GM12878 (cell line): ENCODE measurements around the gene CDC16. TPM values are rescaled to one million over a fixed set of nuclear protein-coding genes. Genes with fewer than 3 reads are reported as not detected.

Experiments used
- ATAC-seq: fragments of 200-7000 bp; cut with Tn5 transposase; 3 replicates; pipeline ENCODE4 v1.9.1; 2020; ENCODE audit warnings: mild to moderate bottlenecking, moderate library complexity
- BruUV-seq: library from RNA; stranded (reverse); fragments of 400-500 nt; replicated peaks from 2 replicates; lab custom pipeline; 2021; lab: Mats Ljungman, UMichigan
- CTCF ChIA-PET: fragments of 300-600 bp; sonication (Branson Sonifier 250); formaldehyde crosslinking; extraction: SDS; loops from one replicate; lab custom pipeline; 2021; ENCODE audit warnings: inconsistent platforms; lab: Yijun Ruan, JAX
- POLR2A ChIA-PET: fragments of 350-600 bp; formaldehyde crosslinking; extraction: SDS; loops from one replicate; lab custom pipeline; 2021; ENCODE audit warnings: inconsistent platforms; lab: Charles Lee
- RAD21 ChIA-PET: fragments of 300-600 bp; sonication (Branson Sonifier 250); formaldehyde crosslinking; loops from one replicate; lab custom pipeline; 2023; ENCODE audit warnings: antibody characterized with exemption; ENCODE audit not compliant: unreplicated experiment; lab: Charles Lee
- SMC1A ChIA-PET: fragments of 300-600 bp; sonication (Branson Sonifier 250); formaldehyde crosslinking; loops from one replicate; lab custom pipeline; 2023; ENCODE audit not compliant: unreplicated experiment, uncharacterized antibody; lab: Charles Lee
- DNase-seq: peaks from one replicate; pipeline ENCODE4 v3.0.0-alpha.2; 2011; ENCODE audit warnings: low read depth, low spot score
- FAIRE-seq: peaks from 3 replicates; lab custom pipeline; 2011; peaks lifted over from hg19 to GRCh38; lab: Jason Lieb, UNC
- H2AFZ ChIP-seq: 2 replicates; pipeline ENCODE4 v1.6.0; 2011; ENCODE audit warnings: low read depth, low read length, control low read depth; ENCODE audit not compliant: control insufficient read depth
- H3K27ac ChIP-seq: 2 replicates; pipeline ENCODE4 v1.5.1; 2011; ENCODE audit warnings: control low read depth; ENCODE audit not compliant: control insufficient read depth, insufficient read depth
- H3K27me3 ChIP-seq, 2 experiments: replicated peaks in 1 of 2; 2 replicates each; pipeline versions ENCODE4 v1.6.0 to v1.6.1; 2011; ENCODE audit warnings: low read length in 1 of 2; ENCODE audit not compliant: control insufficient read depth in 2 of 2, insufficient read depth in 2 of 2
- H3K36me3 ChIP-seq, 2 experiments: 2 replicates each; pipeline ENCODE4 v1.5.1; 2011; ENCODE audit warnings: low read length in 1 of 2; ENCODE audit not compliant: control insufficient read depth in 2 of 2, insufficient read depth in 2 of 2
- H3K4me1 ChIP-seq: 2 replicates; pipeline ENCODE4 v1.6.1; 2011; ENCODE audit warnings: mild to moderate bottlenecking, low read length, moderate library complexity, mixed read lengths; ENCODE audit not compliant: control insufficient read depth, insufficient read depth
- H3K4me2 ChIP-seq: 2 replicates; pipeline ENCODE4 v1.6.0; 2011; ENCODE audit warnings: control low read depth; ENCODE audit not compliant: control insufficient read depth, insufficient read depth
- H3K4me3 ChIP-seq: fragments of 200-600 bp; sonication (generic); 2 replicates; pipeline ENCODE4 v1.5.1; 2016
- H3K79me2 ChIP-seq: 2 replicates; pipeline ENCODE4 v1.6.0; 2011; ENCODE audit warnings: low read length; ENCODE audit not compliant: control insufficient read depth, insufficient read depth
- H3K9ac ChIP-seq: 2 replicates; pipeline ENCODE4 v1.8.0; 2011; ENCODE audit warnings: low read length, control low read depth, mixed read lengths; ENCODE audit not compliant: control insufficient read depth, insufficient read depth
- H3K9me3 ChIP-seq: replicated peaks from 3 replicates; pipeline ENCODE4 v1.5.1; 2011; ENCODE audit warnings: mild to moderate bottlenecking, low read length; ENCODE audit not compliant: control insufficient read depth, insufficient read depth
- H4K20me1 ChIP-seq: 2 replicates; pipeline ENCODE4 v1.6.0; 2011; ENCODE audit not compliant: control insufficient read depth, insufficient read depth
- ATF7 ChIP-seq: fragments of 450-650 bp; IDR thresholded peaks from 2 replicates; pipeline ENCODE4 v1.6.1; 2016; ENCODE audit warnings: low read depth, mild to moderate bottlenecking
- BHLHE40 ChIP-seq, 2 experiments: fragments of 450-650 bp in 1 of 2; IDR thresholded peaks; 2 replicates each; pipeline ENCODE4 v1.6.1; 2011 to 2017; ENCODE audit warnings: low read depth in 2 of 2, borderline replicate concordance in 1 of 2, improper control_type of control experiment in 1 of 2, low read length in 1 of 2, mild to moderate bottlenecking in 1 of 2
- CBX3 ChIP-seq: fragments of 200-600 bp; sonication (generic); IDR thresholded peaks from 2 replicates; pipeline ENCODE4 v1.6.1; 2016; ENCODE audit warnings: low read depth, borderline replicate concordance
- E2F4 ChIP-seq: IDR thresholded peaks from 2 replicates; pipeline ENCODE4 v1.6.1; 2012; ENCODE audit warnings: low read depth, low read length, improper control_type of control experiment
- GABPA ChIP-seq: IDR thresholded peaks from 2 replicates; pipeline ENCODE4 v1.6.1; 2014; ENCODE audit warnings: antibody characterized with exemption, low read depth, mild to moderate bottlenecking, inconsistent platforms
- GATAD2B ChIP-seq: fragments of 450-650 bp; conservative IDR thresholded peaks from 2 replicates; pipeline ENCODE4 v1.6.1; 2017; ENCODE audit warnings: low read depth, mild to moderate bottlenecking, moderate library complexity
- IRF5 ChIP-seq: fragments of 450-650 bp; IDR thresholded peaks from 2 replicates; pipeline ENCODE4 v1.6.1; 2017; ENCODE audit warnings: borderline replicate concordance
- NFXL1 ChIP-seq: fragments of 450-650 bp; IDR thresholded peaks from 2 replicates; pipeline ENCODE4 v1.6.1; 2017; ENCODE audit warnings: antibody characterized with exemption, mild to moderate bottlenecking, borderline replicate concordance
- POLR2AphosphoS2 ChIP-seq: IDR thresholded peaks from 2 replicates; pipeline ENCODE4 v1.6.1; 2011; ENCODE audit warnings: low read depth, mild to moderate bottlenecking, low read length, improper control_type of control experiment, moderate library complexity
- RAD21 ChIP-seq: IDR thresholded peaks from 2 replicates; pipeline ENCODE4 v1.6.1; 2011; ENCODE audit warnings: mild to moderate bottlenecking, low read depth, low read length, moderate library complexity; ENCODE audit not compliant: insufficient read depth
- YY1 ChIP-seq: IDR thresholded peaks from 2 replicates; pipeline ENCODE4 v1.6.1; 2011; ENCODE audit warnings: low read depth, mild to moderate bottlenecking, low read length
- WGBS: methylation state at CpG from one replicate; pipeline ENCODE4 v1.1.6; 2016; ENCODE audit warnings: low lambda C conversion rate; ENCODE audit not compliant: insufficient replicate concordance, insufficient coverage; ENCODE audit errors: missing lambda C conversion rate; 5-methylcytosine and 5-hydroxymethylcytosine counted together
- in situ Hi-C: fragments of 300-500 bp; cut with MboI; formaldehyde crosslinking; loops from 9 replicates; pipeline ENCODE4 v1.14.3; 2018; ENCODE audit warnings: mixed read lengths
- intact Hi-C: fragments of 100-400 bp; cut with micrococcal nuclease; formaldehyde crosslinking; loops from one replicate; pipeline ENCODE4 v1.14.2; 2022; ENCODE audit not compliant: unreplicated experiment
- polyA plus RNA-seq, 11 experiments: library from polyadenylated mRNA; depleted of rRNA in 4 of 11; unstranded in 6 of 11; stranded (reverse) in 5 of 11; fragments of >200 nt; fragmentation: Nextera tagmentation in 4 of 11; fragmentation: Illumina TruSeq in 1 of 11; extraction: Ambion mirVana in 4 of 11; extraction: Trizol in 1 of 11; gene quantifications; 1 replicate in 1 of 11; 2 replicates in 10 of 11; pipeline versions ENCODE4 v1.2.1 to v1.2.3, GENCODE V29; 2011 to 2016; ENCODE audit warnings: inconsistent platforms in 2 of 11, missing spikeins in 2 of 11, low read depth in 1 of 11
- total RNA-seq, 4 experiments: library from RNA; depleted of rRNA in 3 of 4; stranded (reverse); fragments of >200 nt in 3 of 4; fragmentation: Illumina TruSeq in 1 of 4; extraction: Trizol in 1 of 4; gene quantifications; 2 replicates each; pipeline versions ENCODE4 v1.2.1 to v1.2.3, GENCODE V29; 2013 to 2021

Gene CDC16
- total and polyA plus RNA-seq, 10 of the 15 experiments (the other 5 are each of a cell fraction or from before 2014, with no cell fraction given), result 15.4 to 92.9 (median 31.4) TPM

- peaks cover 3 to 49% of the 10 kb centered on the region in 2 experiments for H3K36me3 ChIP-seq
- H3K27ac ChIP-seq, result no peak overlapping the region
- no peaks in the 10 kb centered on the region for H4K20me1 ChIP-seq
- FAIRE-seq (no peak), DNase-seq (no peak), ATAC-seq (no peak)
- no peak overlapping the region for H3K4me3 ChIP-seq
- H3K9ac ChIP-seq, result no peak overlapping the region
- BruUV-seq, result no TSS peak
- no peaks in the 10 kb centered on the region for H3K27me3 ChIP-seq
- H3K9me3 ChIP-seq, result no peaks in the 10 kb centered on the region
- ChIA-PET CTCF (no interaction called here), SMC1A (interaction anchor here (0.5 to 1.0 kb wide), 2 partner anchors 16 to 83 kb away, joined by 3 read pairs; no protein-coding TSS in a partner anchor), RAD21 (no interaction called here), POLR2A (no interaction called here)
- intact Hi-C loops, result no loop called here
- no peaks in the 10 kb centered on the region for H3K79me2 ChIP-seq
- H3K4me1 ChIP-seq, result peaks cover 21% of the 10 kb centered on the region
- in situ Hi-C loops, result no loop called here
- H2AFZ ChIP-seq, result no peak overlapping the region
- no peak overlapping the region for H3K4me2 ChIP-seq
- WGBS, result 0% methylated on average over 1 of the region's 1 CpG
- no peak for TF ChIP-seq GATAD2B
- no peak for TF ChIP-seq BHLHE40 (IDR thresholded peaks at IDR 0.05; ENCODE audit: borderline replicate concordance in 1 of 2, low read depth in 2 of 2, low read length in 1 of 2)
- no peak for TF ChIP-seq IRF5
- TF ChIP-seq GABPA, result no peak
- TF ChIP-seq E2F4, result no peak
- no peak for TF ChIP-seq POLR2AphosphoS2
- TF ChIP-seq NFXL1, result no peak
- no peak for TF ChIP-seq CBX3
- no peak for TF ChIP-seq YY1
- TF ChIP-seq ATF7, result no peak
- TF ChIP-seq RAD21, result no peak
Measured at GRCh38 chr13:114256547-114256946, 21.9 kb downstream of the CDC16 start.
